Smooth muscle cell (in vitro differentiated cells): Measurements from ENCODE around the gene TSBP1. TPM values are rescaled to one million over a fixed set of nuclear protein-coding genes. Genes with fewer than 3 reads are reported as not detected.

ENCODE experiments used
- DNase-seq: peaks from one replicate; lab custom pipeline; 2025; ENCODE audit not compliant: unreplicated experiment; lab: John Stamatoyannopoulos, UW
- H2AFZ ChIP-seq: fragments of 200-600 bp; sonication (generic); 2 replicates; pipeline ENCODE4 v1.6.0; 2016; ENCODE audit warnings: antibody characterized with exemption, low read depth, mild to moderate bottlenecking
- H3F3A ChIP-seq: fragments of 200-600 bp; sonication (generic); 2 replicates; pipeline ENCODE4 v1.6.0; 2017; ENCODE audit warnings: antibody characterized with exemption, low read depth
- H3K27ac ChIP-seq: fragments of 200-600 bp; sonication (generic); 2 replicates; pipeline ENCODE4 v1.5.1; 2016; ENCODE audit warnings: low read depth, mild to moderate bottlenecking
- H3K27me3 ChIP-seq: fragments of 200-600 bp; sonication (generic); 2 replicates; pipeline ENCODE4 v1.6.1; 2016; ENCODE audit warnings: low read depth, mild to moderate bottlenecking
- H3K36me3 ChIP-seq: fragments of 200-600 bp; sonication (generic); 2 replicates; pipeline ENCODE4 v1.5.1; 2016; ENCODE audit warnings: low read depth
- H3K4me1 ChIP-seq: fragments of 200-600 bp; sonication (generic); 2 replicates; pipeline ENCODE4 v1.5.1; 2016; ENCODE audit warnings: low read depth
- H3K4me2 ChIP-seq: fragments of 200-600 bp; sonication (generic); 2 replicates; pipeline ENCODE4 v1.6.0; 2016; ENCODE audit warnings: mild to moderate bottlenecking
- H3K4me3 ChIP-seq: fragments of 200-600 bp; sonication (generic); 2 replicates; pipeline ENCODE4 v1.5.1; 2016; ENCODE audit warnings: mild to moderate bottlenecking
- H3K79me2 ChIP-seq: fragments of 200-600 bp; sonication (generic); 2 replicates; pipeline ENCODE4 v1.6.0; 2016; ENCODE audit warnings: low read depth, mild to moderate bottlenecking
- H3K9ac ChIP-seq: fragments of 200-600 bp; sonication (generic); 2 replicates; pipeline ENCODE4 v1.6.0; 2016; ENCODE audit warnings: low read depth
- H3K9me3 ChIP-seq: fragments of 200-600 bp; sonication (generic); replicated peaks from 2 replicates; pipeline ENCODE4 v1.5.1; 2016; ENCODE audit warnings: low read depth
- H4K20me1 ChIP-seq: fragments of 200-600 bp; sonication (generic); 2 replicates; pipeline ENCODE4 v1.6.0; 2016; ENCODE audit warnings: low read depth
- CTCF ChIP-seq: fragments of 200-600 bp; sonication (generic); IDR thresholded peaks from 2 replicates; pipeline ENCODE4 v1.5.1; 2017; ENCODE audit warnings: borderline replicate concordance, mild to moderate bottlenecking, antibody characterized with exemption; ENCODE audit not compliant: insufficient read depth, poor library complexity, severe bottlenecking
- WGBS: methylation state at CpG from one replicate; pipeline ENCODE4 v1.1.7; 2016; ENCODE audit warnings: low lambda C conversion rate; 5-methylcytosine and 5-hydroxymethylcytosine counted together
- polyA plus RNA-seq: library from polyadenylated mRNA; unstranded; fragments of >200 nt; fragmentation: Nextera tagmentation; extraction: Ambion mirVana; gene quantifications from 2 replicates; pipeline ENCODE4 v1.2.1, GENCODE V29; 2016
- total RNA-seq: library from RNA; depleted of rRNA; stranded (reverse); fragments of >200 nt; gene quantifications from 2 replicates; pipeline ENCODE4 v1.2.3, GENCODE V29; 2014

TSBP1 gene
- total and polyA plus RNA-seq, 2 experiments from 2014 or later: not detected

- WGBS: 92% methylated on average over 2 of the region's 2 CpGs
- Histone ChIP-seq H3K9ac (no peak overlapping the region), H3K4me1 (no peaks in the 10 kb centered on the region)
These were observed 77.1 kb downstream of the TSBP1 start for GRCh38 chr6:32294566-32294965.

GRCh38 chr6:32293695-32294094 is 78.0 kb downstream of the TSBP1 start:
- H3K4me3 ChIP-seq: no peak overlapping the region
- no peaks in the 10 kb centered on the region for H3K36me3 ChIP-seq
- H3K4me1 ChIP-seq: no peaks in the 10 kb centered on the region
- H3K9ac ChIP-seq: no peak overlapping the region
- DNase-seq: no peak
- no peak overlapping the region for H3K27ac ChIP-seq
- WGBS: 94% methylated on average over 4 of the region's 4 CpGs
- TF ChIP-seq CTCF: no peak
- H3K9me3 ChIP-seq: no peaks in the 10 kb centered on the region
- H3F3A ChIP-seq: no peaks in the 10 kb centered on the region
- H4K20me1 ChIP-seq: no peaks in the 10 kb centered on the region
- no peak overlapping the region for H3K4me2 ChIP-seq
- no peaks in the 10 kb centered on the region for H3K79me2 ChIP-seq
- H2AFZ ChIP-seq: no peak overlapping the region
- H3K27me3 ChIP-seq: peaks cover 8% of the 10 kb centered on the region

More at GRCh38 chr6:32294566-32294965, 77.1 kb downstream of the TSBP1 start:
- no peak for DNase-seq
- Histone ChIP-seq H3K4me2 (no peak overlapping the region), H3K27ac (no peak overlapping the region), H2AFZ (no peak overlapping the region), H4K20me1 (no peaks in the 10 kb centered on the region), H3K9me3 (no peaks in the 10 kb centered on the region), H3K4me3 (no peak overlapping the region), H3K79me2 (no peaks in the 10 kb centered on the region), H3K27me3 (peaks cover 8% of the 10 kb centered on the region), H3K36me3 (no peaks in the 10 kb centered on the region), H3F3A (no peaks in the 10 kb centered on the region)
- no peak for TF ChIP-seq CTCF

- H3K36me3 ChIP-seq: no peaks in the 10 kb centered on the region
- no peak overlapping the region for H3K4me2 ChIP-seq
- no peak for DNase-seq
- H3K79me2 ChIP-seq: no peaks in the 10 kb centered on the region
- no peak overlapping the region for H3K4me3 ChIP-seq
- H3K27me3 ChIP-seq: peaks cover 8% of the 10 kb centered on the region
- H3K4me1 ChIP-seq: no peaks in the 10 kb centered on the region
- no peaks in the 10 kb centered on the region for H3F3A ChIP-seq
- no peak overlapping the region for H2AFZ ChIP-seq
- H3K27ac ChIP-seq: no peak overlapping the region
- TF ChIP-seq CTCF: no peak
- H4K20me1 ChIP-seq: no peaks in the 10 kb centered on the region
- no peaks in the 10 kb centered on the region for H3K9me3 ChIP-seq
- 85% methylated on average over 1 of the region's 1 CpG for WGBS
- no peak overlapping the region for H3K9ac ChIP-seq
These were observed 80.2 kb downstream of the TSBP1 start for GRCh38 chr6:32291543-32291942.

- H3K4me3 ChIP-seq: no peak overlapping the region
- no peaks in the 10 kb centered on the region for H3K4me1 ChIP-seq
- no peak for TF ChIP-seq CTCF
- no peaks in the 10 kb centered on the region for H3K36me3 ChIP-seq
- H2AFZ ChIP-seq: peak overlapping the region; percentile 2
- H3K4me2 ChIP-seq: peak overlapping the region; percentile 3
- H3K9me3 ChIP-seq: no peaks in the 10 kb centered on the region
- H3K79me2 ChIP-seq: no peaks in the 10 kb centered on the region
- no peaks in the 10 kb centered on the region for H4K20me1 ChIP-seq
- H3F3A ChIP-seq: no peaks in the 10 kb centered on the region
- DNase-seq: no peak
- peaks cover 8% of the 10 kb centered on the region for H3K27me3 ChIP-seq
- no peak overlapping the region for H3K9ac ChIP-seq
- no peak overlapping the region for H3K27ac ChIP-seq
These were observed 80.7 kb downstream of the TSBP1 start for GRCh38 chr6:32290886-32291450.
